Measurements from ENCODE around the gene HEATR9. TPM values are rescaled to one million over a fixed set of nuclear protein-coding genes. Genes with fewer than 3 reads are reported as not detected.

The HEATR9 gene
- total RNA-seq, 4 donors from 2014 or later: not detected

- Histone ChIP-seq H3K27ac (no peak overlapping the region), H3K9me3 (no peaks in the 10 kb centered on the region), H3K36me3 (no peaks in the 10 kb centered on the region), H3K4me3 (no peak overlapping the region), H3K4me1 (no peaks in the 10 kb centered on the region), H3K27me3 (no peaks in the 10 kb centered on the region)
- TF ChIP-seq POLR2A (IDR thresholded peaks at IDR 0.05): no peak
- TF ChIP-seq, protein P1, sequence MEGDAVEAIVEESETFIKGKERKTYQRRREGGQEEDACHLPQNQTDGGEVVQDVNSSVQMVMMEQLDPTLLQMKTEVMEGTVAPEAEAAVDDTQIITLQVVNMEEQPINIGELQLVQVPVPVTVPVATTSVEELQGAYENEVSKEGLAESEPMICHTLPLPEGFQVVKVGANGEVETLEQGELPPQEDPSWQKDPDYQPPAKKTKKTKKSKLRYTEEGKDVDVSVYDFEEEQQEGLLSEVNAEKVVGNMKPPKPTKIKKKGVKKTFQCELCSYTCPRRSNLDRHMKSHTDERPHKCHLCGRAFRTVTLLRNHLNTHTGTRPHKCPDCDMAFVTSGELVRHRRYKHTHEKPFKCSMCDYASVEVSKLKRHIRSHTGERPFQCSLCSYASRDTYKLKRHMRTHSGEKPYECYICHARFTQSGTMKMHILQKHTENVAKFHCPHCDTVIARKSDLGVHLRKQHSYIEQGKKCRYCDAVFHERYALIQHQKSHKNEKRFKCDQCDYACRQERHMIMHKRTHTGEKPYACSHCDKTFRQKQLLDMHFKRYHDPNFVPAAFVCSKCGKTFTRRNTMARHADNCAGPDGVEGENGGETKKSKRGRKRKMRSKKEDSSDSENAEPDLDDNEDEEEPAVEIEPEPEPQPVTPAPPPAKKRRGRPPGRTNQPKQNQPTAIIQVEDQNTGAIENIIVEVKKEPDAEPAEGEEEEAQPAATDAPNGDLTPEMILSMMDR (IDR thresholded peaks at IDR 0.05): no peak
- no peak for DNase-seq
- intact Hi-C loops (cut with DNase I; ENCODE audit: low total_unique reads): no loop called here
Observed at GRCh38 chr17:35841101-35841500, 27.6 kb downstream of the HEATR9 start.

DNA sequence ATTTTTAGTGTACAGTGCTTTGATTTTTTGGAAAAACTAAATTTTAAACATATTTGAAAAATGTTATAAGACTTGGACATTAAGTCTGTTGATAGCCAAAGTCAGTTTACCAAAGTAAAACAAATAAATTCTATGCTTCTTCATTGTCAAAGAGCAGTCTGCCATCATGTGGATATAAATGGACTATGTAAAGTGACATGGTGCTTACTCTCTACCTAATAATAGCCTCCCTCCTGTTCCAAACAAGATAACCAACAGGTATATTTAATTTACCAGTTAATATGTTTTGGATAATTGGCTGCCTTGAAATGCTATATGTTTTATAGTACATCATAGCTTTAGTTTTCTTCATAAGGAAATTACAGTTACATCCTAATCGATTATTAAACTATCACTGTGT, 43.5 kb downstream of the HEATR9 start:
- Histone ChIP-seq H3K9me3 (no peaks in the 10 kb centered on the region), H3K27ac (no peak overlapping the region)

GRCh38 chr17:35821308-35821707, 47.4 kb downstream of the HEATR9 start:
- H3K27me3 ChIP-seq: no peaks in the 10 kb centered on the region
- H3K9me3 ChIP-seq: no peaks in the 10 kb centered on the region
- no peak overlapping the region for H3K4me3 ChIP-seq
- no peak for TF ChIP-seq POLR2A (IDR thresholded peaks at IDR 0.05)
- TF ChIP-seq, protein P1 (IDR thresholded peaks at IDR 0.05): no peak
- H3K4me1 ChIP-seq: peaks cover 0 to 3% of the 10 kb centered on the region in 2 donors
- no peak for DNase-seq
- H3K27ac ChIP-seq: no peak overlapping the region
- intact Hi-C loops (cut with DNase I; ENCODE audit: low total_unique reads): no loop called here
- H3K36me3 ChIP-seq: no peaks in the 10 kb centered on the region

More for the DNA sequence above, 43.5 kb downstream of the HEATR9 start:
- TF ChIP-seq POLR2A (IDR thresholded peaks at IDR 0.05): no peak
- TF ChIP-seq, protein P1 (IDR thresholded peaks at IDR 0.05): no peak
- H3K27me3 ChIP-seq: no peaks in the 10 kb centered on the region
- H3K4me3 ChIP-seq: no peak overlapping the region
- no peaks in the 10 kb centered on the region for H3K36me3 ChIP-seq
- intact Hi-C loops (cut with DNase I; ENCODE audit: low total_unique reads): no loop called here
- no peaks in the 10 kb centered on the region for H3K4me1 ChIP-seq
- no peak for DNase-seq

GRCh38 chr17:35819455-35819854, 49.2 kb downstream of the HEATR9 start:
- intact Hi-C loops (cut with DNase I; ENCODE audit: low total_unique reads): no loop called here
- no peak overlapping the region for H3K4me3 ChIP-seq
- H3K27ac ChIP-seq: no peak overlapping the region
- no peak for DNase-seq
- no peaks in the 10 kb centered on the region for H3K27me3 ChIP-seq
- H3K9me3 ChIP-seq: no peaks in the 10 kb centered on the region
- TF ChIP-seq POLR2A (IDR thresholded peaks at IDR 0.05): no peak
- TF ChIP-seq, protein P1 (IDR thresholded peaks at IDR 0.05): no peak
- H3K4me1 ChIP-seq: peaks cover 3 to 6% of the 10 kb centered on the region in 2 donors
- no peaks in the 10 kb centered on the region for H3K36me3 ChIP-seq

DNA sequence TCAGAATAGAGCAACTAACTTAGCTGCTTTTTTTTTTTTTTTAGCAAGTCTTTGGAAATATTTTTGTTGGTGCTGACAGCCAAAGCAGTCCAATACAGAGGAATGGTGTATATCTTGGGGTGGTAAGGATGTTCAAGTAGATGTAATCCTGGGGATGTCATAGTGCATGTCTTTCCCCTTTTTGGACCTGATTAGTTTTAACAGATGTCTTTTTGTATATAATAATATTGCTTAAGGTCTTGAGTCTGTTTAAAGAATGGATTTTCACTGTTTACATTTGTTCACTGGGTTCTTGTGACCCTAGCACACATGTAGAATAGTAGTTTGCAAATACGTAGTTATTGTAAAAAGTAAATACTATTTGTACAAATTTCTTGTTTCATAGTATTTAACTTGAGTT, 51.5 kb downstream of the HEATR9 start:
- intact Hi-C loops (cut with DNase I; ENCODE audit: low total_unique reads): no loop called here
- Histone ChIP-seq H3K27ac (no peak overlapping the region), H3K4me1 (peaks cover 3 to 6% of the 10 kb centered on the region in 2 donors), H3K4me3 (no peak overlapping the region), H3K36me3 (no peaks in the 10 kb centered on the region), H3K27me3 (no peaks in the 10 kb centered on the region), H3K9me3 (no peaks in the 10 kb centered on the region)
- TF ChIP-seq, protein P1 (IDR thresholded peaks at IDR 0.05): no peak
- no peak for TF ChIP-seq POLR2A (IDR thresholded peaks at IDR 0.05)
- no peak for DNase-seq

Measured in uterus (tissue), 4 donors.